ENCODE results near the gene CNPPD1.

The CNPPD1 gene

DNA sequence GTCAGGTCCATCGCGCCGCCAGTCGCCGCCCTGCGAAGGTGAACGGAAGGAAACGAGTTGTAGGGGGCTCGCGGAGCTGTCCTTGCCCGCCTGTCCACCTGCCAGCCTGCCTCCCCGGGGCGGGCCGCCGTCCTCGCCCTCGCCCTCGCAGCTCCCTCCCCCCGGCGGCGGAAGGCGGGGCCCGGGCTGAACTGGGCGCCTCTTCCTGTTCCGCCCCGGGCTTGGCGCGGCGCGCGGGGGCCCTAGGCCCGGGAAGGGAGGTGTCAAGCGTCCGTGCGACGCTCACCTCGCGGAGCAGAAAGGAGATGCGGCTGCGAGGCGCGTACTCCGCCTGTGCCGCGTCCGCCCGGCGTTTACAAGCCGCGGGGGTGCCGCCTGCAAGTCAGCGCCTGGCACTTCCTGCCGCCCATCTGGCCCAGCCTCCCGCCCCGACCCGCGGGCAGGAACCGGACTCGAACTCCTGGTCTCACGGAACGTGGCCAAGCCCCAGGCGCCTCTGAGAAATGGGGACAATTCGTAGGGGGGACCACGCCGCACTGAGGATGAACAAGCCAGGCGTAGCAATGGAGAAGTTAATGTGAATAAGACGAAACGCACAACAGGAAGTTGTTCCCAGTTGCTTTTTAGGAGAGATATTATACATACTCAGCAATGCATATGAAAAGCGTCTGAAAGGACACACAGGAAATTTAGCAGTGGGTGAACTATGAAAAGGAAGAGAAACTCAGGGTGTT lies at the start of gene CNPPD1:
Gene CNPPD1 (minus strand): TSS at position 108 of the 734 bp plus-strand sequence. CDS start 97 bp downstream, at position 11.
- DNase-seq (ENCODE audit: low read depth) = peak; percentile 80

DNA sequence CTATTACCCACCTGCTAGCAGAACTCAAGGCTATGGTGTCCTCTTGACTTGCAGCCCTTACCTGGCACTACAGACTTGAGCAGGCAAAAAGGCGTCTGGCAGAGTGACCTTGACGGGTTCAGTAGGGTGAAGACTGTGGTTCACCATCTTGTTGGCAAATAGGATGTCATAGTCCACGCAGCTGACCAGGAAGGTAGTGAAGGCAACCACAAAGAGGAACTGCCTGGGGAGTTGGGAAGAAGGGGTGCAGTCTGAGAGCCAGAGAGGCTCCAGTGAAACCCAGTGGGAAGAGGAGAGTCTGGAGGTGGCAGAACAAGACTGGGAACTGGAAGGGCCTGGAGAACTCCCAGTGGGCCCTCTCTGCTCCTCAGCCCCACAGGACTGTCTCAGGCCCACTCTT lies 48.6 kb upstream of the CNPPD1 start:
- no peak for DNase-seq (ENCODE audit: low read depth)

DNA sequence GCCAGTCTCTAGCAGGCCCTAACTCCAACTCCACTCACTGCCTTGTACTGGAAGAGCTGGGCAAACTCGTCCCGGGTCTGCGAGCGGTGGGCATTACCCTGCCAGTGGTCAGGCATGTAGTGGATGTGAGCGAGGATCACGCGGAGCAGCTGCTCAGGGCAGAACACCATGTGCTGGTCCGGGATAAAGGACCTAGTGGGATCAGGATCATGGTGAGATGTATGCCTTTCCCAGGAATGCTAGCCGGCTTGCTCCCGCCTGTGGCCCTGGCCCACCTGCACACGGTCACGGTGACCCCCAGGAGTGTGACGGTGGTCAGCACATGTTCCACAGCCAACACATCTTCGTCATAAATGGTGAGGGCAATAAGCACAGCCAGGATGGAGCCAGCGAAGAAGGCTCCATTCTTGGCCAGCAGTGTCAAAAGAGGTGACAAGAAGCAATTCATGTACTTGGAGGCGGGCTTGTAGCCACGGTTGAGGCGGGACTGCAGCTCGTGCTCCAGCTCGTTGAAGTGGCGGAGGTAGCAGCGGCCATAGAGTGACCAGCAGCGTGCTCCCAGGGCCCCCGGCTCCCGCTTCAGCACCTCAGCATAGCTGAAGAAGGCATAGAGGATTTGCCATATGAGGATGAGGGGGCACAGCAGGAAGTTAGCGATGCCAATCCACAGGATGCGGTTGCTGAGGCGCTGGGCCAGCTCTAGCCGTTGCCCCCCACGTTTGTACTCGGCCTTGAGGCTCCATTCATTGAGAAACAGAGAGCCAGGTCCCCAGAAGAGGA lies 47.3 kb upstream of the CNPPD1 start:
- DNase-seq (ENCODE audit: low read depth) = no peak

DNA sequence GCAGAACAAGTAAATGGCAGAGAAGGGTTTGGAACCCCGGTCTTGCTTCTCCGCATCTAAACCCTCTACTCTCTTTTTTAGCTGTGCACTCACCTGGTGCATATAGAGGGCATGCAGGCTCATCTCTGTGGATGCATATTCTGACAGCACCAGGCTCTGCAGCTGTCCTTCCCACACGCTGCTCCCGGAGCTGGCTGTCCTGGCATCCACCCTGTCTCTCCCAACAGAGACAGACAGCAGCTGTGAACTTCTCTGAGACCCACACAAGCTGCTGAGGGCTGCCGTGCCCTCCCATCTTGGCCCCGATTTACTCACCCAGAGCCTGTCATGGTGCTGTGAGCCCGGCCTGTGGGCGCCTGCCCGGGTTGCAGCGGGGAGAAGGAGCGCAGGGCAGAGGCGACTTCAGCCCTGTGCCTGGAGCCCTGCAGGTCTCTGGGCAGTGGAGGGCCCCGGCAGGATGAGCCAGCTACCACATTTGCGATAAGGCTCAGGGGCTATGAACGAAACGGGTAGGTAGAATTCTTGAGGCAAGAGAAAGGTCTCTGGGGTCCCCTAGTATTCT lies 45.3 kb upstream of the CNPPD1 start:
- no peak for DNase-seq (ENCODE audit: low read depth)

DNA sequence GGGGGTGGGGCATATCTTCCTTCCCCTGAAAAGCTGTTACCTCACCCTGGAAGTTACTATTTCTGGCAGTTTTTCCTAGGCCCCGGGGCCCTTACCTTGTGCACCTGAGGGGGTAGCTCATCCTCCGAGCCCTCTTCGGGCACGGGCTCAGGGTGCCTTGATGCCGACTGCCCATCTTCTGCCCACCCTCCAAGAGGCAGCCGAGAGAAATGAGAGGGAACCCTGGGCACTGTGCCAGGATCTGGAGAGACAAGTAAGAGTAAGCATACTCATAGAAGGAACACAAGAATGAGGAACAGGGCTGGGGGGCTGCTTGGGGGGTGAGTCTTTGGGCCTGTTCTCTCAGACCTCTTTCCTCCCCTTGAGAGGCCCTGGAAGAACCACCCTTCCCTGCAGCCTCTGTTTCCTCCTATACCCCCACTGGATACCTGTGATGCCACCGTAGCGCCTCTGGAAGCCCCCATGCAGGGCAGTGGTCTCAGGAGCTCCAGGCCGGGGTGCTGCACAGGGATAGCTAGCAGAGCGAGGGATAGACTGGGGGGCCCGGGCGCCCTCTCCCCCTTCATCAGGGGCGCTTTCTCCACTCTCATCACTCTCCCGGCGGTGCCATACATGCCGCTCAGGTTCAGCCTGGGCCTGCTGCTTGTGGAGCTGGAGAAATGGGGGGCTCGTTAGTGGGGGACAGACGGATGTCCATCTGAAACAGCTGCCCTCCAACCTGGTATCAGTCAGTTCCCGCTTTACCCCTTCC lies 44.1 kb upstream of the CNPPD1 start:
- DNase-seq (ENCODE audit: low read depth) = no peak

DNA sequence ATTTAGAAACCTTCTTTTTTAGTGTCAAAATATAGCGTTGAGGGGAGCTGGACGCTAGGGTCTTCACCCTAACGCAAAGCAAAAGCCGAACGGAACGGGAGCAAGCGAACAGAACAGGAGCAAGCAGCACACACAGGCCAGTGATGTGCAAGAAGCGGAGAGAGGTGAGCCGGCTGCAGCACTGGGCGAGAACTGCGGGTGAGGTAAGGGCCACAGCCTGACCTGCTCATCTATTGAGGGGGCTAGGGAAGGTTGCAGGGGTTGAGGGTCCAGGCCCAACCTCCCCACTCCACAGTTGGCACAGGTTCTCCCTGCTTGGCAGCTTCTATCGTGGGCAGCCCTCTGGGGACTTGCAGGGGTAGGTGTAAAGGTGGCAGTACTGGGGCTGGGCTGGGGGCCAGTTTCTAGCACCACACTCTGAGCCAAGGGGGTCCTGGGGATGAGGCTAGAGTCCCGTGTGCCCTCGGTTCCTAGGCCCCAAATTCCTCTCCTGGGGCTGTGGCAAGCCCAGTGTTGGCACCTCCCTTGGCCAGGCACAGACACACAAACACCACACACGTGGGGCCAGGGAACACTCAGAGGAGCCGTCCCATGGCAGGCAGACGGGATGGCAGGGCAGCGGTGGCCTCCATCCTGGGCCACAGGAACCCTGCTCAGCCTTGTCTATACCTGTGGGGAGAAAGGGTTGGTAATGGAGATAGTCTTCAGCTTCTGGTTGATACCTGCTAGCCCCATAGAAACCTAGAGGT lies 43.2 kb upstream of the CNPPD1 start:
- no peak for DNase-seq (ENCODE audit: low read depth)

DNA sequence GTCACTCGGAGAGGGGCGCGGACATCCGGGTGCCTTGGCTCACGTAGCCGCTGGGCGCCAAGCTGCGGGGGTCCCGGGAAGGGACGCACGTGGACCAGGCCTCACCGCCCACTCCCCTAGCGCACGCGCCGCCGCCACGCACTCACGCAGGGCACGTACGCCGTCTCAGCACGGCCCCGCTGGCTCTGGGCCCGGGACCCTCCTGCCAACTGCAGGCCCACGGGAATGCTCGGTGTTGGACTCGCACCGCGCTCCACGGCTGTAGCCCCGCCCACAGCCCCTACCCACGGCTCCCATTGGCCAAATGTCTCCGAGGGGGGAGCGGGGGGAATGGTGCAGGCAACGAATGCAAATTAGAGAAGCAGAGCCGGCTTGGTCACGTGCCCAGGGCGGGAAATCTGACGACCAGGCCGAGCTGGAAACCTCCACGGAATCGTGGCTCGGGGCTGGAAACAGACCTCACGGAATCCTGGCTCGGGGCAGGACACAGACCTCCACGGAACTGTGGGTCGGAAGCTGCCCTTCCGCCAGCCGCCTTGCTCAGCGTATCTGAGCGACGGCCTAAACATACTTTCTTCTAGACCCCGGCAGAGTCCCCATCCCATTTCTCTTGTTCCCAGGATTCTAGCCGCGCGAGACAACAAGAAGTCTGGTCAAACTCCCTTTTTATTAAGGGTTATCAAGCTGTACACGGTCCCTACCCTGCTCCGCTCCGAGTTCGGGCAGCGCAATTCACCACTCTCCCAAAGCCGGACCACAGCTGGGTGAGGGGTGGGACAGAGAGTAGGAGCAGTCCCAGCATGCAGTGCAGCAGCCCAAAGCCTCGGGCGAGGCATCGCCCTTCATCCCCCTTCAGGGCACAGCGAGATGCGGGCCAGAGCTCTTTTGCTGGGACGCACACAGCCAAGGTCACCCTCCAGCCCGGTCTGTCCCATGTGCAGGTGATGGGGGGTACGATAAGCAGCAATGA lies 42.3 kb upstream of the CNPPD1 start, which contains the start of gene ABCB6:
Gene ABCB6 (minus strand): TSS at position 227 of the 970 bp plus-strand sequence. CDS start 285 bp downstream, outside the sequence.
- DNase-seq (ENCODE audit: low read depth) = peak; percentile 87

DNA sequence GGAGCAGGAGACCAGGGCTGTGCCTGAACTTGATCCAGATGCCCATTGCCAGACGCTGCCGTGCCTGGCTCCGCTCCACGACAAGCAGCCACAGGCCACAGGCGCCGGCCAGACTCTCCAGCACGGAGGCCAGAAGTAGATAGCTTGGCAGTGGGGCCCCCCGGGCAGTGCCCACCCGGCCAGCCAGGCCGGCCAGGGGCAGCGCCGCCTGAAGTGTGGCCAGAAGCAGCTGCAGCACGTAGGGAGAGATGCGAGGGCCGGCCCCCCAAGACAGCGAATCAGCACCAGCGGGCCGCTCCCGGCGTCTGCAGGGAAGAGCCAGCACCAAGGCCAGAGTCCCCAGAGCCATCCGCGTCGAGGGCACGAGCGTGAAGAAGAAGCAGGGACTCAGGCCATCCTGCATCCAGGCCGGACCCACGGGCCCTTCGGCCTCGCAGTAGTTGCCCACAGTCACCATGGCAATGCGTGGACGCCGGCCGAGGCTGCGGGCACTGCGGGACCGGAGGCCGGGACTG lies 41.5 kb upstream of the CNPPD1 start:
- no peak for DNase-seq (ENCODE audit: low read depth)

DNA sequence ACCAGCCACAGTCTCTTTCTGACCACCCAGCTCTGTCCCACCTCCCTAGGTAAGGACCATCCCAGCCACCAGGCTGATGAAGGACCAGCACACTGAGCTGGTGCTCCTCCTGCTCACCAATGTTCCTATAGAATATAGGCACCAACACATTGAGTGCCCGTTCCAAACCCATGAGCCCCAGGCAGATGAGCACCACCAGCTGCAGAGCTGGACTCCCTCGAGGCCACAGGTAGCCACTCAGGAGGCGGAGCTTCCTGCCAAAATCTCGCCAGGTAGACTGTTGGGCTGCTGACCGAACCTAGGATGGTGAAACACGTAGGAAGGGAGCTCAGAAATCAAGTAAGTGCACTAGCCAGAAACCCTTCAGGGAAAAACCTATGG lies 39.8 kb upstream of the CNPPD1 start:
- no peak for DNase-seq (ENCODE audit: low read depth)

DNA sequence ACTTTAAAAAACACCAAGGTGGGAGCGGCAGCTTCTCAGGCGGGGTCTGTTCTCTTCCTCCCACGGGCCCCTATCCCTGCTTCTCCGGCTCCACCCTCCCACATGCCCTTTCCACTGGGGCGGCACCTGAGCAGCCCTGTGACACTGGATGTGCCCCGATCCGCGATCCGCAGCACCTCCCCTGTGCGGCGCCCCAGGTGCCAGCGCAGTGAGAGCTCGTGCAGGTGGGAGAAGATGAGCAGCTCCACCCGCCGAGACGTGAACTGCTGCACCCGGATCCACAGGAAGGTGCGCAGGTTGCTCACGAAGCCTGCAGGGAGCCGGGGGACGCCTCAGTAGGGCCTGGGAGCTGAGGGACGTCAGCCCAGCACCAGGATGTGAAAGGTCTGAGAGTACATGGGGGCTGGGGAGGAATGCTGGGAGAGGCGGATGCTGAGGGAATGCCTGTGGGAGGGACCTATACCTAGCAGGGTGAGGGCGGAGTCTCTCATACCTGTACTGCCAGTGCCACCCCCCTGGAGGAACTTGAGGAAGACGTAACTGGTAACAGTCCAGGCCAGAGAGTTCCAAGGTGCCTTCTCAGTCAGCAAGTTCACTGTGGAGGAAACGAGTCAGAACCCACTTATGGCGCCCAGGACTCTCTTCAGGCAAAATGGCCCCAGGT lies 39.3 kb upstream of the CNPPD1 start:
- no peak for DNase-seq (ENCODE audit: low read depth)

DNA sequence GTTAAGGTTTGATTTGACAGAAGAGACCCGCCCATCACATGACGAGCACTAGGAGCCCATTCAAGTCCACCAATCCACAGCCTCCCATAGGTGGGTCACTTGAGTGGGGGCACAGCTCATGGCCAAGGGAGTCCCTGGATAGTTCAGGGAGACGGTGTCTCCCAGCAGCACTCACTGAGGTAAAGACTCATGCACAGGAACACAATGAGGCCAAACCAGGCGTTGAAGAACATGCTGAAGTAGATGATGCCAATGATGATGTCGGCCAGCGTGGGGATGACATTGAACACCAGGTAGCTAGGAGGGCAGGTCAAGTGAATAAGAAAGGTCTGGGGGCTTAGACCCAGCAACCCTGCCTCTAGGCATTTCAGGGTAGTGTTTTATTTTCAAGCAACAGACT lies 38.1 kb upstream of the CNPPD1 start:
- no peak for DNase-seq (ENCODE audit: low read depth)

DNA sequence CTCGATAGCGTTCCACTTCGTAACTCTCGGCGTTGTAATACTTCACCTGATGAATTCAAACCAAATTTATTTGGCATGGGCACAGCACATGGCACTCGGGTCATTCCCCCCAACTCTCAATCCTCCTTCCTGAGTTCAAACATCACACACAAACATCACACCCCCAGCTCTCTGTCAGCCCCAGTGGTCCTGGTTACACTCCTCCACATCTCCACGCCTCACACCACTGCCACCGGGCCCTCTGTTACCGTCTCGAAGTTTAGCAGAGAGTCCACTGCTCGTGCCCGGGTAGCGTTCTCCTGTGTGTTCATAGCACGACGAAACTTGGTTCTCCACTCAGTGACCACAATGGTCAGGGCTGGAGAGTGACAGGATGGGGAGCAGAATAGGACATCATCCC lies 37.4 kb upstream of the CNPPD1 start:
- DNase-seq (ENCODE audit: low read depth) = no peak

DNA sequence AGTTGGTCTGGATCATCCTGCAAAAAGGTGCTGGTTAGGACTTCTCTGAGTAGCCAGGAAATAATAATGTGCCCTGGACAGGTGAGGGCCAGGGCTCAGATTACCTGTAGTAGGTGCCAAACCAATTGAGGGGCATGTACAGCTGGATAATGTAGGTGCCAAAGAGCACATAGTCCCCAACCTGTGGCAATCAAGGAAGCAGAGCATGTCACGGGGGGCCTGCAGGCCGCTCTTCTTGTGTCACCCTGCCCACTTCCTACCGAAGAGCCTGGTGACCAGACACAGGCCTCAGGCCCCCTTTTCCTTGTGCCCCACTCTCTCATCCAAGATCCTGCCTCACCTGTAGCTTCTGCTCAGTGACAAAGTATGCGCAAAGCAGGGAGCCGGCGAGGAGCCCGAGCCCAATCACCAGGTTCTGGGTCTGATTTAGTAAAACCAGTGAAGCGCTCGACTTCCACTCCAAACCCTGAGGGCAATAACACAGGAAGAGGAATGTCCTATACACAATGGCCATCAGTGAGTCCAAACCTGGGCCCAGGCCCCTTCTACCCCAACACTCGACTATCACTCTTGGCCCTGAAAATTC lies 36.9 kb upstream of the CNPPD1 start:
- no peak for DNase-seq (ENCODE audit: low read depth)

DNA sequence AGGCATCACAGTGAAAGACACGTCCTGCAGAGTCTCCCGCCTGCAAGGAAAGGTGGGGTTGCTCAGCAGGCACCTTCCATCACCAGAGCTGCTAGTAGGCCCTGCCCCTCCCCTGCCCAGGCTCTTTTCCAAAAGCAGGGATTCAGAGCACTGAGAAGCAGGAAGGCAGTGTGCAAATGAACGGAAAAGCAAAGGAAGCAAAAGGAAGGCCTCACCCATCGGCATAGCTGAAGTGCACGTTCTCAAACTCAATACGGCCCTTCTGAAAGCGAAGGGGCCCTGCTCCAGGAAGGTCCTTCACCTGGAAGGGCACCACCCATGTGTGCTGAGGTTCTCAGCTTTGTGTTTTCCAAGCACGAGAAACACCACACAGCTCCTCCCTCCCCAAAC lies 36.3 kb upstream of the CNPPD1 start:
- no peak for DNase-seq (ENCODE audit: low read depth)

DNA sequence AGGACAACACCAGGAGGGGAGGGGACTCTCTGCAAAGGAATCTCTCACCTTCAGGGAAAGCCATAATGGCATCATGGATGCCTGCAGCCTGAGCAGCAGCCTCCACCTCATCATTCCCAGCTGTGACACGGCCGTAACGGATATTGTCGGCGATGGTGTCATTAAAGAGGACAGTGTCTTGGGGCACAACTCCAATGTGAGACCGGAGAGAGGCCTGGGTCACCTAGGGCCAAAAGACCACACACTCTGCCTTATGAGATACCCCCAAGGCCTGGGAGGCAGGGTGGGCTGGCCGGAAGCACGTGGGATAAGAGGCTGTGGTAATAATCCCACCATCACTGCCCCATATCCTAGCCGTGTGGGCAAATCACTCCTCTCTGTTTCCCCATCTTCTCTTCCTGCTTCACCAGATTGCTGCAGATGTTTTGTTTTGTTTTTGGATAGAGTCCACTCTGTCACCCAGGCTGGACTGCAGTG lies 34.2 kb upstream of the CNPPD1 start:
- no peak for DNase-seq (ENCODE audit: low read depth)

DNA sequence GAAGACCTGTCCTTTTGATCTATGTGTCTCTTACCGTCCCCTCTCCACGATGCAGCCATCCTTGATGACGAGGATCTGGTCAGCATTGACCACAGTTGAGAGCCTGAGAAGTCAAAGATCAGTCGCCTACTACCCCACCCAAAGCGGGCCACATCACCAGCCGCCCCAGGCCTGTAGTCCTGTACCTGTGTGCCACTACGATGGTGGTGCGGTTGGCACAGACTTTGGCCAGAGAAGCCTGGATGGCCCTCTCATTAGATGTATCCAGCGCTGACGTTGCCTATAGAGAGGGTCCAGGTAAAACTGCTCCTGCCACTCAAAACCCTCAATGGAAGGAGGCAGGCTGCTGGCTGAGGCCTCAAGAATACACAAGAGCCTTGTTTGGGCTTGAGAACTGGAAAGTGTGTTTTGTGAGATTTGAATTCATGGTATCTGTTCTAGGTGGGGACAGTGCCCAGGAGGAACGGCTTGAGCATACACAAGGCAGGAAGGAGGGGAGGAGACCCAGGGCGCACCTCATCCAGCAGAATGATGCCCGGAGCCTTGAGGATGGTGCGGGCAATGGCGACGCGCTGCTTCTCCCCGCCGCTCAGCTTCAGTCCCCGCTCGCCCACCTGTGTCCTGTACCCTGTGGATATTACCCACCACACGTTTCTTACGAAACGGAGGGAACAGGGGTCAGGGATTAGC lies 33.6 kb upstream of the CNPPD1 start:
- DNase-seq (ENCODE audit: low read depth) = no peak

DNA sequence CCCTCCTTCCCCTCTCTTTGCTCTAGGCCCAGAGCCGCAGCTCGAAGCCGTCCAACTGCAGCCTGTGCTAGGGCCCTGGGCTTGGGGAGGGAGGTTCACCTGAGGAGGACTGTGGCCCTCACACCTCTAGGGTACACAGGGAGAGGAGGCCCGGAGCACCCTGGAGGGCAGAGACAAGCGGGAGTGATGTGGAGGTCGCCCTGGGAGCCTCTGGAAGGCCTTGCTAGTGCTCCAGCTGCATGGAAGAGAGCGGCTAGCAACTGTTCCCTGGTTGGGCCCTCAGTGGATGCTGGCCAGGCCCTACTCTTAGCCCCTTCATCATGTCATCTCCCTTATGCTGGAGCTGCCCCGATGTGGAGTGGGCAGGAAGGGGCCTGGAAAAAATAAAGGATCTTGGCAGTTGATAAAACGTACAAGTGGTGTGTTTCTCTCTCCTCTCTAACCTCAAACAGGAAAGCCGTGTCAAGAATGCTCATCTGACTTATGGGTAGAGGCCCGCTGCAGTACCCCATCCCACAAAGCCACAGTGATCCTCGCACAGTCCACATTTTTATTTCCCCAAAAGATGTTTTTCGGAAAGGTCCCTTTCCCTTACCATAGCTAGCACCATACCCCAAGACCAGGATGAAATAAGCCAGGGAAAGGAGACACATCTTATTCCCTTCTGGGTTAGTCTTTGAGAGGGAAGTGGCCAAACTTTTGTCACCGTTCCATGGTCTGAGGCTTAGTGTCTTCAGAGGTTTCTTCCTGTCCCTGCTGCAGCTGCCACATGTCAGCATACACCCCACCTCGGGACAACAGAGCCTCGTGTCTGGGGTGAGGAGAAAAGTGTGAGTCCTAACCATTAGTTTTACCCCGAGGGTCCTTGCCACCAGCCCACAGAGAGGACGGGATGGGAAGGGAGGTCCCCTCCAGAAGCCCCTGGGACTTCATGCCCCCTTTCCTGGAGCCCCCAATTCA lies 32.8 kb upstream of the CNPPD1 start:
- DNase-seq (ENCODE audit: low read depth) = no peak
